GM23248 (cell line): ENCODE measurements around the gene FNTB. TPM values are rescaled to one million over a fixed set of nuclear protein-coding genes. Genes with fewer than 3 reads are reported as not detected.

Experiments used
- DNase-seq: peaks from one replicate; pipeline ENCODE4 v3.0.0-alpha.2; 2015
- H2AFZ ChIP-seq: fragments of 200-600 bp; sonication (generic); 2 replicates; pipeline ENCODE4 v1.6.1; 2016; ENCODE audit warnings: antibody characterized with exemption
- H3F3A ChIP-seq: fragments of 200-600 bp; sonication (generic); 2 replicates; pipeline ENCODE4 v1.6.1; 2016; ENCODE audit warnings: mild to moderate bottlenecking, antibody characterized with exemption, mixed run types; ENCODE audit not compliant: insufficient read depth
- H3K27ac ChIP-seq: fragments of 200-600 bp; sonication (generic); 2 replicates; pipeline ENCODE4 v1.5.1; 2016; ENCODE audit warnings: mild to moderate bottlenecking
- H3K27me3 ChIP-seq: fragments of 200-600 bp; sonication (generic); replicated peaks from 2 replicates; pipeline ENCODE4 v1.6.1; 2016; ENCODE audit warnings: mild to moderate bottlenecking; ENCODE audit not compliant: insufficient read depth
- H3K36me3 ChIP-seq: fragments of 200-600 bp; sonication (generic); 2 replicates; pipeline ENCODE4 v1.6.1; 2016; ENCODE audit warnings: low read depth, mild to moderate bottlenecking
- H3K4me1 ChIP-seq: fragments of 200-600 bp; sonication (generic); 2 replicates; pipeline ENCODE4 v1.6.1; 2016; ENCODE audit warnings: mild to moderate bottlenecking; ENCODE audit not compliant: insufficient read depth
- H3K4me2 ChIP-seq: fragments of 200-600 bp; sonication (generic); one replicate; pipeline ENCODE4 v1.6.1; 2016; ENCODE audit warnings: mild to moderate bottlenecking; ENCODE audit not compliant: unreplicated experiment
- H3K4me3 ChIP-seq: fragments of 200-600 bp; sonication (generic); 2 replicates; pipeline ENCODE4 v1.5.1; 2016; ENCODE audit warnings: mild to moderate bottlenecking
- H3K79me2 ChIP-seq: fragments of 200-600 bp; sonication (generic); 2 replicates; pipeline ENCODE4 v1.6.1; 2016; ENCODE audit warnings: mild to moderate bottlenecking; ENCODE audit not compliant: insufficient read depth
- H3K9ac ChIP-seq: fragments of 200-600 bp; sonication (generic); 2 replicates; pipeline ENCODE4 v1.6.1; 2016; ENCODE audit warnings: mild to moderate bottlenecking
- H3K9me2 ChIP-seq: fragments of 200-600 bp; sonication (generic); 2 replicates; pipeline ENCODE4 v1.6.1; 2016; ENCODE audit warnings: mixed run types, mild to moderate bottlenecking, moderate library complexity; ENCODE audit not compliant: insufficient read depth
- H3K9me3 ChIP-seq: fragments of 200-600 bp; sonication (generic); one replicate; pipeline ENCODE4 v1.6.1; 2017; ENCODE audit warnings: low read depth
- H4K20me1 ChIP-seq: fragments of 200-600 bp; sonication (generic); 2 replicates; pipeline ENCODE4 v1.6.0; 2016; ENCODE audit not compliant: insufficient read depth
- EZH2 ChIP-seq: fragments of 200-600 bp; sonication (generic); IDR thresholded peaks from 2 replicates; pipeline ENCODE4 v1.6.1; 2018; ENCODE audit warnings: antibody characterized with exemption, mild to moderate bottlenecking; ENCODE audit not compliant: insufficient read depth, poor library complexity, severe bottlenecking
- EZH2phosphoT487 ChIP-seq: fragments of 200-600 bp; sonication (generic); IDR thresholded peaks from 2 replicates; pipeline ENCODE4 v1.6.1; 2018; ENCODE audit warnings: antibody characterized with exemption, moderate library complexity, mild to moderate bottlenecking, low read depth; ENCODE audit not compliant: insufficient read depth
- WGBS, 2 experiments: methylation state at CpG; one replicate each; pipeline ENCODE4 v1.1.6; 2015 to 2017; ENCODE audit warnings: low lambda C conversion rate in 2 of 2, low coverage in 1 of 2; ENCODE audit errors: missing lambda C conversion rate in 2 of 2; 5-methylcytosine and 5-hydroxymethylcytosine counted together
- in situ Hi-C: fragments of 300-500 bp; cut with MboI; formaldehyde crosslinking; loops from 2 replicates; pipeline ENCODE4 v1.15.0; 2020
- polyA plus RNA-seq: library from polyadenylated mRNA; unstranded; fragments of >200 nt; fragmentation: Nextera tagmentation; extraction: Ambion mirVana; gene quantifications from 2 replicates; pipeline ENCODE4 v1.2.1, GENCODE V29; 2016
- total RNA-seq: library from RNA; depleted of rRNA; stranded (reverse); fragments of >200 nt; shearing (Covaris generic); gene quantifications from 2 replicates; pipeline ENCODE4 v1.2.3, GENCODE V29; 2014

Gene FNTB
- total and polyA plus RNA-seq, 2 experiments from 2014 or later: 15.5 to 19.5 TPM

GRCh38 chr14:65072937-65073336, 86.2 kb downstream of the FNTB start:
- H4K20me1 ChIP-seq: no peaks in the 10 kb centered on the region

GRCh38 chr14:65073605-65074201, 87.0 kb downstream of the FNTB start:
- no peaks in the 10 kb centered on the region for H3K9me3 ChIP-seq
- DNase-seq: no peak
- no peak overlapping the region for H3K4me2 ChIP-seq
- in situ Hi-C loops: no loop called here
- TF ChIP-seq EZH2 (no peak), EZH2phosphoT487 (no peak)
- WGBS, 2 experiments: 93 to 95% methylated on average over 4 of the region's 4 CpGs
- no peak overlapping the region for H3K4me3 ChIP-seq
- peaks cover 12% of the 10 kb centered on the region for H3K79me2 ChIP-seq
- no peak overlapping the region for H3K9ac ChIP-seq
- H3K27me3 ChIP-seq: no peaks in the 10 kb centered on the region
- H3K4me1 ChIP-seq: no peaks in the 10 kb centered on the region
- no peaks in the 10 kb centered on the region for H3K9me2 ChIP-seq
- H3K27ac ChIP-seq: no peak overlapping the region
- H2AFZ ChIP-seq: no peak overlapping the region
- no peaks in the 10 kb centered on the region for H4K20me1 ChIP-seq
- no peaks in the 10 kb centered on the region for H3F3A ChIP-seq
- H3K36me3 ChIP-seq: peaks cover 31% of the 10 kb centered on the region

More at GRCh38 chr14:65072937-65073336, 86.2 kb downstream of the FNTB start:
- 100% methylated on average over 1 of the region's 1 CpG for WGBS, 2 experiments
- Histone ChIP-seq H3K27me3 (no peaks in the 10 kb centered on the region), H3K9me3 (no peaks in the 10 kb centered on the region), H2AFZ (no peak overlapping the region), H3K9me2 (no peaks in the 10 kb centered on the region), H3F3A (no peaks in the 10 kb centered on the region), H3K4me2 (no peak overlapping the region), H3K4me1 (no peaks in the 10 kb centered on the region), H3K4me3 (no peak overlapping the region), H3K9ac (no peak overlapping the region), H3K27ac (no peak overlapping the region), H3K79me2 (peaks cover 12% of the 10 kb centered on the region), H3K36me3 (peaks cover 25% of the 10 kb centered on the region)
- in situ Hi-C loops: no loop called here
- TF ChIP-seq EZH2phosphoT487 (no peak), EZH2 (no peak)
- DNase-seq: no peak

GRCh38 chr14:65074449-65075150, 87.9 kb downstream of the FNTB start:
- no peaks in the 10 kb centered on the region for H3K9me3 ChIP-seq
- H3K27ac ChIP-seq: no peak overlapping the region
- no peaks in the 10 kb centered on the region for H3K27me3 ChIP-seq
- peaks cover 14% of the 10 kb centered on the region for H3K79me2 ChIP-seq
- 57 to 71% methylated on average over 3 of the region's 3 CpGs for WGBS, 2 experiments
- H3K4me2 ChIP-seq: no peak overlapping the region
- peaks cover 37% of the 10 kb centered on the region for H3K36me3 ChIP-seq
- no peak overlapping the region for H2AFZ ChIP-seq
- no peak for DNase-seq
- no peak overlapping the region for H3K4me3 ChIP-seq
- no peaks in the 10 kb centered on the region for H3K4me1 ChIP-seq
- in situ Hi-C loops: no loop called here
- no peaks in the 10 kb centered on the region for H3K9me2 ChIP-seq
- TF ChIP-seq EZH2phosphoT487: no peak
- no peak for TF ChIP-seq EZH2
- no peak overlapping the region for H3K9ac ChIP-seq
- no peaks in the 10 kb centered on the region for H3F3A ChIP-seq
- no peaks in the 10 kb centered on the region for H4K20me1 ChIP-seq

- Histone ChIP-seq H3K4me2 (no peak overlapping the region), H3K36me3 (peaks cover 45% of the 10 kb centered on the region), H2AFZ (no peak overlapping the region), H4K20me1 (no peaks in the 10 kb centered on the region), H3K79me2 (peaks cover 25% of the 10 kb centered on the region), H3K27ac (no peak overlapping the region), H3K27me3 (no peaks in the 10 kb centered on the region), H3K9ac (no peak overlapping the region), H3K9me3 (no peaks in the 10 kb centered on the region), H3K4me1 (no peaks in the 10 kb centered on the region), H3K9me2 (no peaks in the 10 kb centered on the region), H3K4me3 (no peak overlapping the region), H3F3A (no peaks in the 10 kb centered on the region)
- 94 to 95% methylated on average over 17 of the region's 17 CpGs for WGBS, 2 experiments
- TF ChIP-seq EZH2phosphoT487: no peak
- no peak for TF ChIP-seq EZH2
- in situ Hi-C loops: no loop called here
- DNase-seq: no peak
Measured at GRCh38 chr14:65075628-65076325, 89.1 kb downstream of the FNTB start.
